Measurements from ENCODE around the gene RBM12. TPM values are rescaled to one million over a fixed set of nuclear protein-coding genes. Genes with fewer than 3 reads are reported as not detected.

The RBM12 gene
- total RNA-seq, 1 experiment from 2014 or later, result 59.2 TPM

- no peak for DNase-seq (ENCODE audit: low read depth)
- in situ Hi-C loops (cut with HindIII; ENCODE audit: low pct_unique_long_range_greater_than_20kb, low sequenced_read_pairs), result no loop called here
Measured at GRCh38 chr20:35630636-35631035, 34.1 kb downstream of the RBM12 start.

GRCh38 chr20:35629427-35630145, 35.1 kb downstream of the RBM12 start:
- in situ Hi-C loops (cut with HindIII; ENCODE audit: low pct_unique_long_range_greater_than_20kb, low sequenced_read_pairs), result no loop called here
- no peak for DNase-seq (ENCODE audit: low read depth)

- DNase-seq (ENCODE audit: low read depth), result no peak
- in situ Hi-C loops (cut with HindIII; ENCODE audit: low pct_unique_long_range_greater_than_20kb, low sequenced_read_pairs), result no loop called here
Measured at GRCh38 chr20:35627121-35627520, 37.6 kb downstream of the RBM12 start.

- DNase-seq (ENCODE audit: low read depth), result no peak
- in situ Hi-C loops (cut with HindIII; ENCODE audit: low pct_unique_long_range_greater_than_20kb, low sequenced_read_pairs), result no loop called here
Measured at GRCh38 chr20:35626386-35627001, 38.2 kb downstream of the RBM12 start.

- in situ Hi-C loops (cut with HindIII; ENCODE audit: low pct_unique_long_range_greater_than_20kb, low sequenced_read_pairs), result no loop called here
- no peak for DNase-seq (ENCODE audit: low read depth)
Measured at GRCh38 chr20:35625584-35626385, 38.9 kb downstream of the RBM12 start.

GRCh38 chr20:35621560-35621946, 43.1 kb downstream of the RBM12 start:
- in situ Hi-C loops (cut with HindIII; ENCODE audit: low pct_unique_long_range_greater_than_20kb, low sequenced_read_pairs), result no loop called here
- peak; percentile 17 for DNase-seq (ENCODE audit: low read depth)

- in situ Hi-C loops (cut with HindIII; ENCODE audit: low pct_unique_long_range_greater_than_20kb, low sequenced_read_pairs), result no loop called here
Measured at GRCh38 chr20:35620818-35621559, 43.7 kb downstream of the RBM12 start.

GRCh38 chr20:35619196-35620095, 45.3 kb downstream of the RBM12 start:
- DNase-seq (ENCODE audit: low read depth), result peak; percentile 92
- in situ Hi-C loops (cut with HindIII; ENCODE audit: low pct_unique_long_range_greater_than_20kb, low sequenced_read_pairs), result no loop called here

More at GRCh38 chr20:35620818-35621559, 43.7 kb downstream of the RBM12 start:
- DNase-seq (ENCODE audit: low read depth), result no peak

GRCh38 chr20:35618263-35619131, 46.2 kb downstream of the RBM12 start:
- in situ Hi-C loops (cut with HindIII; ENCODE audit: low pct_unique_long_range_greater_than_20kb, low sequenced_read_pairs), result no loop called here
- DNase-seq (ENCODE audit: low read depth), result peak; percentile 40

GRCh38 chr20:35617397-35618262, 47.1 kb downstream of the RBM12 start:
- DNase-seq (ENCODE audit: low read depth), result peak; percentile 91
- in situ Hi-C loops (cut with HindIII; ENCODE audit: low pct_unique_long_range_greater_than_20kb, low sequenced_read_pairs), result no loop called here

- peak; percentile 99 for DNase-seq (ENCODE audit: low read depth)
- in situ Hi-C loops (cut with HindIII; ENCODE audit: low pct_unique_long_range_greater_than_20kb, low sequenced_read_pairs), result no loop called here
Measured at GRCh38 chr20:35616465-35617396, 48.0 kb downstream of the RBM12 start.

- in situ Hi-C loops (cut with HindIII; ENCODE audit: low pct_unique_long_range_greater_than_20kb, low sequenced_read_pairs), result no loop called here
- no peak for DNase-seq (ENCODE audit: low read depth)
Measured at GRCh38 chr20:35615667-35616464, 48.8 kb downstream of the RBM12 start, which contains the start of gene SPAG4. Gene SPAG4 (plus strand): TSS chr20:35615829. CDS start chr20:35616004, 175 bp downstream.

GRCh38 chr20:35611482-35611881, 53.2 kb downstream of the RBM12 start:
- in situ Hi-C loops (cut with HindIII; ENCODE audit: low pct_unique_long_range_greater_than_20kb, low sequenced_read_pairs), result no loop called here
- no peak for DNase-seq (ENCODE audit: low read depth)

- DNase-seq (ENCODE audit: low read depth), result no peak
- in situ Hi-C loops (cut with HindIII; ENCODE audit: low pct_unique_long_range_greater_than_20kb, low sequenced_read_pairs), result no loop called here
Measured at GRCh38 chr20:35610833-35611427, 53.8 kb downstream of the RBM12 start.

Measured in Caki2 (cell line).